Glutamatergic neuron (in vitro differentiated cells): ENCODE measurements around the gene COPS9. TPM values are rescaled to one million over a fixed set of nuclear protein-coding genes. Genes with fewer than 3 reads are reported as not detected.

ENCODE experiments used
- DNase-seq: peaks from one replicate; pipeline ENCODE4 v3.0.0; 2022
- H3K27ac Mint-ChIP-seq: one replicate; pipeline ENCODE4 v1.8.0; 2020; ENCODE audit warnings: mild to moderate bottlenecking, mixed read lengths, inconsistent platforms; ENCODE audit not compliant: unreplicated experiment
- H3K27me3 Mint-ChIP-seq: one replicate; pipeline ENCODE4 v1.8.0; 2020; ENCODE audit warnings: mild to moderate bottlenecking, moderate library complexity, mixed read lengths, inconsistent platforms; ENCODE audit not compliant: unreplicated experiment
- H3K36me3 Mint-ChIP-seq: one replicate; pipeline ENCODE4 v1.8.0; 2020; ENCODE audit warnings: mild to moderate bottlenecking, mixed read lengths, inconsistent platforms; ENCODE audit not compliant: unreplicated experiment
- H3K4me1 Mint-ChIP-seq: one replicate; pipeline ENCODE4 v1.8.0; 2020; ENCODE audit warnings: mild to moderate bottlenecking, low read depth, mixed read lengths, inconsistent platforms; ENCODE audit not compliant: unreplicated experiment
- H3K4me3 Mint-ChIP-seq: one replicate; pipeline ENCODE4 v1.8.0; 2020; ENCODE audit warnings: mild to moderate bottlenecking, mixed read lengths, inconsistent platforms; ENCODE audit not compliant: unreplicated experiment
- H3K9me3 Mint-ChIP-seq: one replicate; pipeline ENCODE4 v1.8.0; 2020; ENCODE audit warnings: mild to moderate bottlenecking, moderate library complexity, mixed read lengths, inconsistent platforms; ENCODE audit not compliant: unreplicated experiment
- total RNA-seq: library from RNA; stranded (reverse); fragmentation: NEBNext Ultra II Directional; extraction: Animal tissue kit (Norgen Biotek cat#: 25700); gene quantifications from one replicate; pipeline ENCODE4 v1.2.1, GENCODE V29; 2021; ENCODE audit not compliant: unreplicated experiment
- TF ChIP-seq, protein P1 (sequence below): fragments of 200-600 bp; sonication (generic); IDR thresholded peaks from one replicate; pipeline ENCODE4 v1.5.0; 2021; ENCODE audit not compliant: partially characterized antibody, unreplicated experiment

The COPS9 gene
- total RNA-seq, 1 donor from 2014 or later = 121 TPM

DNA sequence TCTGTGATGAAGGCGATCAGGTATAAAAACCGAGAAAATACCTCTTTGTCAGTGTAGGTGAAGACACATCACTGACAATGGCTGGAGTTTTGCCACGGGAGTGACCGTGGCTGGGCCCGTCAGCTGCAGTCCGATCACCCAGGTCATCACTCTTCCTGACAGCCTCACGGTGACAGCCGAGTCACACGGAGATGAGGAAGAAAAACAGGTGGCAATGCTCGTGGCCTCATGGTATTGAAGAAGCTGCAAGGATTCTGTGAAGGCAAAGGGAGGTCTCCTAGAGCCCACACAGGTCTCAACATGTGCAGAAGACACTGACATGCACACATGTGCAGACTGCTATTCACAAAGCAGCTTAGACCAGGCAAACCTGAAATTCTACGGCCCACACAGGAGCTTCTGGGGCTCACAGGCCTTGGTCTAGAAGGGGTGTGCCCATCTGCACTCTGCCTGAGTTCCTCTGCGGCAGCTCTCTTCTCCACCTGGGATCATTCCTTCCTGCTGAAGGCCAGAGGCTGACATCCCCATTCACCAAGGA lies 7.4 kb downstream of the COPS9 start:
- H3K27me3 Mint-ChIP-seq = peaks cover 4% of the 10 kb centered on the region
- H3K4me1 Mint-ChIP-seq = peaks cover 3% of the 10 kb centered on the region
- peaks cover 22% of the 10 kb centered on the region for H3K36me3 Mint-ChIP-seq
- H3K4me3 Mint-ChIP-seq = no peak overlapping the region
- no peak for DNase-seq
- H3K9me3 Mint-ChIP-seq = peaks cover 5% of the 10 kb centered on the region
- TF ChIP-seq, protein P1, sequence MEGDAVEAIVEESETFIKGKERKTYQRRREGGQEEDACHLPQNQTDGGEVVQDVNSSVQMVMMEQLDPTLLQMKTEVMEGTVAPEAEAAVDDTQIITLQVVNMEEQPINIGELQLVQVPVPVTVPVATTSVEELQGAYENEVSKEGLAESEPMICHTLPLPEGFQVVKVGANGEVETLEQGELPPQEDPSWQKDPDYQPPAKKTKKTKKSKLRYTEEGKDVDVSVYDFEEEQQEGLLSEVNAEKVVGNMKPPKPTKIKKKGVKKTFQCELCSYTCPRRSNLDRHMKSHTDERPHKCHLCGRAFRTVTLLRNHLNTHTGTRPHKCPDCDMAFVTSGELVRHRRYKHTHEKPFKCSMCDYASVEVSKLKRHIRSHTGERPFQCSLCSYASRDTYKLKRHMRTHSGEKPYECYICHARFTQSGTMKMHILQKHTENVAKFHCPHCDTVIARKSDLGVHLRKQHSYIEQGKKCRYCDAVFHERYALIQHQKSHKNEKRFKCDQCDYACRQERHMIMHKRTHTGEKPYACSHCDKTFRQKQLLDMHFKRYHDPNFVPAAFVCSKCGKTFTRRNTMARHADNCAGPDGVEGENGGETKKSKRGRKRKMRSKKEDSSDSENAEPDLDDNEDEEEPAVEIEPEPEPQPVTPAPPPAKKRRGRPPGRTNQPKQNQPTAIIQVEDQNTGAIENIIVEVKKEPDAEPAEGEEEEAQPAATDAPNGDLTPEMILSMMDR = no peak
- H3K27ac Mint-ChIP-seq = no peak overlapping the region

DNA sequence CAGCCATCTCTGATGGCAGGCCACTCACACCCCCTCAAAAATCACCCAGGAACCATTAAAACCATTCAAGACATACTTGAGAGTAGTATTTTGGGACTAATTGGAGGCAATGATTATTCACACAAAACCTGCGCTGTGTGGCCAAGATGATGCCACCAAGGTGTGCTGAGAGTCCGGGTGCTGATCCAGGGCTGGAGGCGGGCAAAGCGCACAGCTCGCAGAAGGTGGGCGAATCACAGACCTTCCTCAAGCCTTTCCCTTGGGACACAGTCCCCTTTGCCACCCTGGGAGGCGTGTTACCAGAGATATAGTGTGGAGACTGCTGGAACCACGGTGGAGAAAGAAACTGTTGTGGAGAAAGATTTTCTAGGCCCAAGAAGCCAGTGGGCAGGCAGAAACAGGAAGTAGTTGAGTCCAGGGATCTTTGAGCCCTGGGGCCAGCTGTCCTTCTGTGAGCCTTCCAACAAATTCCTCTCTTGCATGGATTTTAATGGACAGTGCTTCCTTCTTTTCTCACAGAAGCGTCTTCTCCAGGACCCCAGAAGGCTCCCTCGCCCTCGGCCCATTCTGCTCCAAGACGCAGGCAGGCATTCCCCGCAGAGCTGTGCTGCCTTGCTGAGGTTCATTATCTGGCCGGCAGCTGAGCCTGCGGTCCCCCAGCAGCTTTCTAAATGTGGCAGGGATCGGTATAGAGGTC lies 8.0 kb downstream of the COPS9 start:
- no peak overlapping the region for H3K27ac Mint-ChIP-seq
- H3K4me1 Mint-ChIP-seq = no peaks in the 10 kb centered on the region
- peaks cover 22% of the 10 kb centered on the region for H3K36me3 Mint-ChIP-seq
- TF ChIP-seq, protein P1 = no peak
- no peak for DNase-seq
- peaks cover 4% of the 10 kb centered on the region for H3K27me3 Mint-ChIP-seq
- H3K9me3 Mint-ChIP-seq = peaks cover 3% of the 10 kb centered on the region
- no peak overlapping the region for H3K4me3 Mint-ChIP-seq

DNA sequence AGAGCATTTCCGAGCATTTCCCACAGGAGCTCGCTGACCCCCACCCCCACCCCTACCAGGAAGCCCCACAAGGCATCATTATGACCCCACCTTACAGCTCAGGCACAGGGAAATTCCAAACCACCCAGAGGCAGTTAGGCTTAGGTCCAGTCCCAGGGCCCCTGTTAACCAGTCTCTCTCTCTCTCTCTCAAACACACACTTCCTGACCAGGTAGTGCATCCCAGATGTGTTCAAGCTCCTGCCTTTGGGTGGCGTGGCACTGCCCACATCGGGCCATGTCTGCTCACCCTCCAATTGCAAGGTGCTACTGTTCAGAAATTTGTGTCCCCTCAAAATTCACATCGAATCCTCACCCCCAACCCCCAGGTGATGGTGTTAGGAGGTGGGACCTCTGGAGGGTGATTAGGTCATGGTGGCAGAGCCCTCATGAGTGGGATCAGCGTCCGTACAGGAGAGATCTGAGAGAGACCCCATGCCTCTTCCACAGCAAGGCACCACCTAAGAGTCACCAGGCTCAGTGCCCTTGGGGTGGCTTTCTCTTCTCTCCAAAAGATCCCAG lies 8.8 kb downstream of the COPS9 start:
- H3K4me3 Mint-ChIP-seq = no peak overlapping the region
- H3K27ac Mint-ChIP-seq = no peak overlapping the region
- H3K9me3 Mint-ChIP-seq = peaks cover 3% of the 10 kb centered on the region
- no peak for DNase-seq
- peaks cover 4% of the 10 kb centered on the region for H3K27me3 Mint-ChIP-seq
- H3K36me3 Mint-ChIP-seq = peaks cover 22% of the 10 kb centered on the region
- no peaks in the 10 kb centered on the region for H3K4me1 Mint-ChIP-seq
- TF ChIP-seq, protein P1 = no peak

DNA sequence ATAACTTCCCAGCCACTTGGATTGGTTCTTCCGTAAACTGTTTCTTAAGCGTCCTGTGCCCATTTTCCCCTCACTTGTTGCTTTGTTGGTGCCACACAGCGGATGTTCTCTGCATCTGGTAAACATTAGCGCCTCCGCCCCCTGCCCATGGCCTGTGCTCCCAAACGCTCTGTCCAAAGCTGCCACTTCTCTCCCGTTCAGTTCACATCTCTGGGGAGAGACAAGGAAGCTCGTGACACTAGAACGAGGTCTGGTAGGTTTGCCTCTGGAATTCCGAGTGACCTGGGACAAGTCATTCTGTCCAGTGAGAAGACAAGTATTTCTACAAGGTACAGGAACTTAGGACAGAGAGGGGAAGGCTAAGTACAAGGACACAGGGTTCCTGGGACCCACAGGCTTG lies 9.4 kb downstream of the COPS9 start:
- Mint-ChIP-seq H3K9me3 (peaks cover 3% of the 10 kb centered on the region), H3K36me3 (peaks cover 22% of the 10 kb centered on the region), H3K27ac (no peak overlapping the region), H3K4me1 (no peaks in the 10 kb centered on the region), H3K27me3 (peaks cover 4% of the 10 kb centered on the region), H3K4me3 (no peak overlapping the region)
- TF ChIP-seq, protein P1 = no peak
- DNase-seq = no peak

DNA sequence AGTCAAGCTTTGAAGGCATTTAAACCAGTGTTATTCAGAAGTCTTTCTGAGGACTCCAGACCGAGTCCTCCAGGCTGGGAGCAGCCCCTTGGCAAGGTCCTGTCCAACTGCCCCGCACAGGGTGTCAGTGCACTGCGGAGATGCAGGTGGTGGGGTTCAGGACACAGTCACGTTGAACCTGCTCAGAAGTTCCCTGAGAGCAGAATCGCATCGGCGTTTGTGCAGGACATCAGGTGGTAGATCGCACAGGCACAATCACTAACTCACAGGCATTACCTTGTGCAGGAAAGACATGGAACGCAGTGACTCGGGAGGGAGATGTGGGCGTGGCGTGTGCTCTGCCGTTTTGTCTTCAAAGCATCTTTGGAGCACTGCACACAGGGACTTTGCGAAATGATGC lies 10.4 kb downstream of the COPS9 start:
- Mint-ChIP-seq H3K4me1 (no peaks in the 10 kb centered on the region), H3K27me3 (peaks cover 5% of the 10 kb centered on the region), H3K9me3 (peaks cover 3% of the 10 kb centered on the region), H3K27ac (no peak overlapping the region), H3K4me3 (no peak overlapping the region), H3K36me3 (peaks cover 22% of the 10 kb centered on the region)
- TF ChIP-seq, protein P1 = no peak
- DNase-seq = no peak
